Measurements from ENCODE around the gene COL16A1.
A peak's percentile ranks its signal among the peaks of the same experiment; 100 is the strongest.

The COL16A1 gene

DNA sequence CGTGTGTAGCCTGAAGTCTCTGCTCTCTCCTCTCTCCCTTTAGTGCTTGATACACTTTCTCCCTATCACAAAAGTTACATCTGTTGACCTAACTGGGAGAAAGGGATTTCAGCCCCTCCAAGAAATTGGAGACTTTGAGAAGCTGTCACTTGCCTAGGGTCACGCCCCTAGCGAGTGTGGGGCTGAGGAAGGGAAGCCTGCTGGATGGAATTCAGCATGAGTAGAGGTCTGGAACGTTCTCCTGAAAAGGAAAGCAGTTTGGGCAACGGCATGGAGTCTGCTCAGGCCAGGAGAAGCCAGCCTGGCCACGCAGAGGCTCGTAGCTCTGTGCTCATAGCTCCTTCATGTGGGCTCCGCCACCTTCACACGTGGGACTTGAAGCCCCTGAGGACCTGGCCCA, 22.4 kb downstream of the COL16A1 start:
- DNase-seq: no peak

DNA sequence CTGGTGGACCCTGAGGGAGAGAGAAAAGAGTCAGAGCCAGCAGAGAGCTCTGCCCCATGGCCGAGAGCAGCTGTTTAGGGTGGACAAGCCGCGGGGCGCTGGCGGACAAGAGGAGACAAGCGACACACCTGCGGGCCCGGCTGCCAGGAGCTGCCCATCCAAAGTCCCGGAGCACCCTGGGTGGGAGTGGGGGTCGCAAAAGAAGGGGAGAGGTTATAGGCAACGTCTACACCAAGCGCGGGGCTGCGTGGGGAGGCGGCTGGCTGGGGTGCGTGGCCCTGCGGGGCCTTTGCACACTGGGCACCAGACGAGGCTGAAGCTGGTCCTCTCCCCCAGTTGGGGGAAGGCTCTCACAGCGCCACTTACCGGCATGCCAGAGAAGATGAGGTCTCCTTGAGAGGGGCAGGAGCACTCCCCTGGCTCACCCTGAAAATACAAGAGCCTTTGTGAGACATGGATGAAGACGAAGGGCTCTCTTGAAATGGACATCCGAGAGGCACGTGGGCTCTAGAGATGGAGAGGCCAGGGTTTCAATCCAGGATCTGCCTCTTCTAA, 24.1 kb downstream of the COL16A1 start:
- DNase-seq: no peak

DNA sequence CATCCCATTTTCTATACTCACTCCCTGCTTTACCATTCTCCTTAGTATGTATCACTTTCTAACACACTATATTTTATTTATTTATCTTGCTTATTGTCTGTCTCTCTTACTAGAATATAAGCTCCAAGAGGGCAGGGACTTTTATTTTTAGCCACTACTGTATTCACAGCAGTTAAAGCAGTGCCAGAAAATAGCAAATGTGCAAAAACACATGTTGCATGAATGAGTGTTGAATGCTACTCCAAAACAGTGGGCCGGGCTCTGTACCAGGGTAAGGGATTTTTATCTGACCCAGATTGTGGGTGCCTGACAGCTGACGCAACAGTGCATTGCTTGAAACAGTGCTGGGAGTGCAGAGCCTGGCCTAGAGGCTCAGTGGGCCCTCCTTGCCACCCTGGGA, 24.7 kb downstream of the COL16A1 start:
- DNase-seq: no peak

DNA sequence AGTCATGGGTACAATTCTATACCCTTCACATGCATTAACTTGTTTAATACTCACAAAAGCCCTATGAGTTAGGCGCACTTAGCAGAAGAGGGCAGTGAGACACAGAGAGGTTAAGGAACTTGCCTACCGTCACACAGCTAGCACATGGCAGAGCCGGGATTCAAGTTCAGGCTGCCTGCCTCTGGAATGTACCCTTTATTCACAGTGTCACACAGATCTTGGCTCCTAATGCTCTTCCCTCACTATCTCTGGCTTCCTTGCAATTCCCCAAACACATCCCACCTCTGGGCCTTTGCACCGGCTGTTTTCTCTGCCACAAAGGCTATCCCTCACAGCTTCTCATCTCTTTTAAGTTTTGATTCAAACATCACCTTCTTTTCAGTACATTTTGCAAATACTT, 25.1 kb downstream of the COL16A1 start:
- no peak for DNase-seq

DNA sequence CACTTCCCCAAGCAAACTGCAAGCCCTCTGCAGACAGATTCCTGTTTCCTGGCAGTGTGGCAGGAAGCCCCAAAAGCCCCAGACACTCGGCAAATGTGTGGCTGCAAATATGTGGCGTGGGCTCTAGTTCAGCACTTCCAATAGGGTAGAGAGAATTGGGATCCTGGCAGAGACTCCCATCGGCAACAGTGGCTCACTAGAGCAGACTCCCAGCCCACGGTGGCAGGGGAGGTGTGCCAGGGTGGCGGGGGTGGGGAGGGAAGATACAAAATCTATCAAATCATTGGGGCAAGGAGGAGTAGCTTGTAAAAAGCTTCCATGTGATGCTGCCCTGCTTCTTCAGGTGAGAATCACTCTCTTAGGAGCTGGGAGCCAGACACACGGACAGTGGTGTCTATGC, 25.9 kb downstream of the COL16A1 start:
- DNase-seq: no peak

DNA sequence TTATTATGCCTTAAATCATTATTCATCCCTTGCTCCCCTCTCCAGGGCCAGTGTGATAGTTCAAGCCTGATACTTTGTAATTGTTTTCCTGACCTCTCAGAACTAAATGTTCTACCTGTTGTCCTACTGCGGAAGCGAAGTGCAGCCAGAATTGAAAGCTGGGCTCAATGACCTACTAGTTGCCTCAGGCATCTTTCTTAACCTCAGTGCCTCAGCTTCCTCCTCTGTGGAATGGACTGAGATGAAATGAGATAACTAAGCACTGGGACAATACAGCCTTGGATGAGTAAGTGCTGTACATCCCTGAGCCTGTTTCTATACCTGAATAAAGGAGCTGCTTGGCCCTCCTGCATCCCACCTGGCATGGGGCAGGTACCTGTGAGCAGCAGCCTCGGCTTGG, 26.4 kb downstream of the COL16A1 start:
- DNase-seq: no peak

DNA sequence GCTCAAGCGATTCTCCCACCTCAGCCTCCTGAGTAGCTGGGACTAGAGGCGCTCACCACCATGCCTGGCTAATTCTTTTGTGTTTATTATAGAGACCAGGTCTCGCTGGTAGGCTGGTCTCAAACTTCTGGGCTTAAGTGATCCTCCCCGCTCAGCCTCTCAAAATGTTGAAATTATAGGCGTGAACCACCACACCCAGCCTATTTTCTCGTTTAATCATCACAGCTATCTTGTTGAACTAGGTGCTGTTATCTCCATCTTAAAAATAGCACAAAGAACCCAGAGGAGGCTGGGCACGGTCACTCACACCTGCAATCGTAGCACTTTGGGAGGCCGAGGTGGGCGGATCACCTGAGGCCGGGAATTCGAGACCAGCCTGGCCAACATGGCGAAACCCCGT, 28.1 kb downstream of the COL16A1 start:
- no peak for DNase-seq

DNA sequence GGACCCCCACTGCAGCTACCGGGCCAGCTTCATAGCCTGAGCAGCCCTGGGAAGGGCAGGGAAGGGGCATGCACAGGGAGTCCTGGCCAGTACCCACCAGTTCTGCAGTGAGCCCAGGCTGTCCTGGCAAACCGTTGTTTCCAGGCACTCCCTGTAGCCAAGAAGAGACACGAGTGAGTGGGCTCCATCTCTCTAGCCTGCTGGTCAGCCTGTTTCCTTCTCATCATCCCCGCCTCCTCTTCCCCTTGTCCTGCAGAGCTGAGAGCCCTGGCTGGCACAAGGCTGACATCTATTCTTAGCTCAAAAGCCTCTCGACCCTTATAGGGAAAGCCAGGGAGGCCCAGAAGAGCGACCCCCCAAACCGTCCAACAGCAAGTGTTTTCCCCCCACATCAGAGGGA, 28.7 kb downstream of the COL16A1 start:
- DNase-seq: no peak

DNA sequence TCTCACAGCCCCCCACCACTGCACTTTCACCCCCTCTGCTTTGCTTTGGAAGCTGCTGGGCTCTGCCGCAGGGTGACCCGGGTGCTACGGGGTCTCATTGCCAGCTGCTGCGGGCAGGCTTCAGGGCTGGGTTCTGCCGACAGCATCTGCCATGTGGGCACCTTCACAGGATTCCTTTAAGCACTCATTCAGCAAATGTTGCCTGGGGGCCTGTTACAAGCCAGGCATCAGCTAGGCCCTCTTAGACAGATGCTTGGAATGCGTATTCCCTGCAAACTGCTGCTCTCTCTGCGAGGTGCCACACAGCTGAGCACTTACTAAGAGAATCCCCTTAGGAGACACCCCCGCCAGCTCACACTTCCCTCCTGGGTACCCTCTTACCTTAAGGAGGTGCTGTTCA, 29.2 kb downstream of the COL16A1 start:
- no peak for DNase-seq

DNA sequence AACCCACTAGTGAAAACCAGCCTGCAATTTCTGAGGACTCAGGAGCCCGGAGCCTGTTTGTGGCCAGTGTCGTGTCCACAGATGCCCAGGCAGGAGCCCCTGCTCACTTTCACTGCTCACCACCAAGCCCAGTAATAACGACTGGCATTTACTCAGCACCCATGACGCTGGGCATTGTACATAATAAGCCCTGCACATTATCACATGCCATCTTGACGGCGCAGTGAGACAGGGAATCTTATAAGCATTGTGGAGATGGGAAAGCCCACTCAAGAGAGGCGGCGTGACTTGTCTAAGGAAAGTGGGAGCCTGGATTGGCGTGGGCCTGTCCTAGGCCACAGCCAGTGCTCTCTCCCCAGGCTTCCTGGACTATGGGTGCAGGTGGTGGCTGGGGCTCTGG, 30.4 kb downstream of the COL16A1 start:
- no peak for DNase-seq

DNA sequence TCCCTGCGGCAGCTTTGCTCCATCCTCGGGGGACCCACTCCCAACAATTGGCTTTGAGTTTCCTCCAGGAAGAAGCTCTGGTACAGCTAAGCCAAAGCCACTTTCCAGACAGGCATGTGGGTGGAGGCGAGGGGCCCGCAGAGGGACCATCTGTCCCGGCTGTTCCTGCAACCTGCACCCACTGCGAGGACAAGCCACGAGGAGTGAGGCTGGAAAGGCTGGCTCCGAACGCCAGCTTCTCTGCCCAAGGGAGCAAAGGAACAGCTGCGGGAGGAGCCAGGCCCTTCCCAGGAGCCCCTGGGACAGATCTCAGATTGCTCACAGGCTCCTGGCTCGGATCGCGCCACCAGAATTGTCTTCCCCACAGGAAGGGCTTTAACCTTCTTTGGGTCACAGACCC, 30.8 kb downstream of the COL16A1 start:
- DNase-seq: no peak

DNA sequence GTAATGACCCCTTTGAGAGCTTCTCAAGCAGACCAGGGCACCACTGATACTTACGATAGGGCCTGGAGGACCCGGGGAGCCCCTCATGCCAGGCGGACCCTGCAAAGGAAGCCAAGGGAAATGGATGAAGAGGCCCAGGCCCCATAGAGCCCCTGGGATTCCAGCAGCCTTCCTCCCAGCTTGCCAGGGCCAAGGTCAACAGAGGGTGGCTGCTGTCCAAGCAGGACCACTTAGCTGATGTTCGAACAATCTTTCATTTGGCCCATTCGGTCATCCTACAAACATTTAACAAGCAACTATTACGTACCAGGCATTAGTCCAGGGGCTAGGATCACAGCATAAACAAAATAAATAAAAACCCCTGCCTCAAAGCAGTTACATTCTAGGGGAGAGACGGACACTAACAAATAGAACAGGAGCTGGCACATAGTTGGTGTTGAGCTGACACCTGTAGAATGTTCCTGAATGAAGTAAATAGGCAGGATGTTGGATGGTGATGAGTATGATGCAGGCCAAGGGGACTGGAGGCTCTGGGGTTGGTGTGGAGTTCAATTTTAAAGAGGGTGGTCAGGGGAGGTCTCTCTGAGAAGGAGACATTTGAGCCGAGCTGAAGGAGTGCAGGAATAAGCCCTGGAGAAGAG, 32.1 kb downstream of the COL16A1 start:
- no peak for DNase-seq

DNA sequence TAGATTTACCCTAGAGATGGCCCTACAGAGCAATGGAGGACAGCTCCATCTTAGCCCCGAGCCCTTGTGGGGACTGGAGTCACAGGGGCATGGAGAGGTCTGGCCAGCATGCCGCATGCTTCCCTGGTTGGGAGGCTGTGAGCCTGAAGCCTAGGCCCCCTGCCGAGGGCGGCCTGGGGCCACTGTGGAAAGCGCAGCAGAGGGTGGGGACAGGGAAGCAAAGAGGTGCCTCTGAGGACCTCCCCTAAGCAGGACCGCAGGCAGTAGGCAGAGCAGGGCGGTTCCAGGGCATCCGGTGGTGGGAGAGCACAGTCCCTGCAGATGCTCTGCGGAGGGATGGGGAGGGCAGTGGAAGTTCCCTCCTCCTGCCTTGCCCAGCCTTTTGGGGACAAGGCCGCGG, 32.7 kb downstream of the COL16A1 start:
- DNase-seq: no peak

DNA sequence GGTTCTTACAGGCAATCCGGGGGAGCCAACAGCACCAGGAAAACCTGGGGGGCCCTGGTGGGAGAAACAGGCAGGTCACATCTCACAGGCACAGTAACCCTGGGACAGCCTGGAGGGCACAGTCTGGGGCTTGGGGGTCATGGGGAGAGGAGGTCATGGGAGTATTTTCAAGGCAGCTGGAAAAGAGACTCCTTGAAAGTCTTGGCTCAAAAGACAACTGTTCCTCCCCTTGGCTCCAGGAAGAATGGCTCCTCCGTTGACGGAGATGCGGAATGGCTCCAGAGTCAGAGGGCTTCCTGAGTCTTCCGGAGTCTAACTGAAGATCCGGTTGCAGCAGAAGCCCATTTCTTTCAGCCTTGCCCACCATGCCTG, 33.2 kb downstream of the COL16A1 start:
- no peak for DNase-seq

DNA sequence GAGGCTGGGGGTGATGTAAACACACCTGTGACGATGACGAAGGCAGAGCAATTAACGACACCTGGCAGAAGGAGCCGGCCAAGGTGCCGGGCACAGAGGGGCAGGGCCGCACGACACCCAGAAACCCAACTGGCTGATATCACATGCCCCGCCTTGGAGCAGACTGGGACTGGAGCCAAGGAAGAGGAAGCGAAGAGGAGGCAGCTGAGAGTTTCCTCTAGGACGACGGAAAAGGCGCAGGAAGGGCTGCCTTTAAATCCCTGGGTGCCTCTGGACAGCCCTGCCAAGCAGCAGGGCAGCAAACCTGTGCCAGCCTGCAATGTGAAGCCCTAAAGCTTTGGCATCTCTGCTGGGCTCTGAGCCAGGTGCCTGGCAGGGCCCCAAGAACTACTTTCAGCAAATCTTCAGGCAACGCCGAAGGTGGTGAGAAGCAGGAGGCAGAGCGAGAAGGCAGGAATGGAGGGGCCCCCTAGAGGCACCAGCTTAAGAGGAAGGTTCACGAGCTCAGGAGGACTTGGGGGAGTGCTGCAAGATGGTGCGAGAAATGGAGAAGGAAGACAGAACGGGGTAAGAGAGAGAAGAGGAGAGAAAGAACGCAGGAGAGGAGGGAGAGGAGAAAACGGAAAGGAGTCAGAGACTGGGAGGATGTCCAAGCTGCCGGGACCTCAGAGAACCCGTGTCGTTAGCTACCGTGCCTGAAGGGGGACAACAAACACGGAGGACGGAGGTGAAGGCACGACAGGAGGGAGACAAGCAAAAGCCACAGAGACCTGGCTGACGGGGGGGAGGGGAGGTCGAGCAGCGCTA, 33.8 kb downstream of the COL16A1 start:
- DNase-seq: peak; percentile 88 to 94

DNA sequence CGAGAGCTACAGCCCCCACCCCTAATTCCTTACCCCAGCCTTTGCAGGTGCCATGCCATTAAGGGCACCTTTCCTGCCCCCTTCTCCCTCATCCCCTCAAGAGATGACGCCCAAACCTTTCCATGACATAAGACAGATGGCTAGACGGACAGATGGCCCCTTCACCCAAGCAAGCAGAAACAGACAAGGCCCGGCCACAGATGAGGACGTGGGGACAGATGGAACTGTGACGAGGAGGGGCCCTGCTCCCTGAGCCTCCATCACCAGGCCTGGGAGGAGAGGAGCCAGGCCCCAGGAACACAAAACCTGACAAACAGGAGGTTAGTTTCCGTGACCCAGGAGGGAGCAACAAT, 34.4 kb downstream of the COL16A1 start:
- DNase-seq: no peak

DNA sequence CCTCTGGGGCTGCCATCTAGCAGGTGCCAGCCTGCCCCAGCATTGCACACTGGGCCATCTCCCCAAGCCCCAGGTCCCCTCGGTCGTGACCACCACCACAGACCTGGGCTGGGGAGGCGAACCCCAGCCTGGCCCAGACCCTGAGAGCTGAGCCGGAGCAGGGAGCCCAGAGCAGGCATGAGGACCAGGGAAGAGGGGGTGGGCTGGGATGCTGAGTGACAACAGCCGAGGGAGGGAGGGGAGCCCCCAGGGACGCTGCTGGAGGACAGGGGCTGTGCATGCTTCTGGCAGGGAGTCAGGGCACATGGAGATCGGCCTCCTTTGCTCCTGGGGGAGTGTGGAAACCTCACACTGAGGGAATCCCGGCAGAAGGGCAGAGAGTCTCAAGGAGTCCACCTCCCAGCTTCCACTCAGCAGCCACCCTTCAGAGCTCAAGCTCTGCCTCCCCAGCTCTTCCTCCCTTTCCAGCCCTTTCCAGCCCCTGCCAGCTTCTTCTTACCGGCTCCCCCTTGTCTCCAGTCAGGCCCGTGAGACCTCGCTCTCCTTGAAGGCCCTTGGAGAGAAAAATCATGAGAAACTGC, 35.4 kb downstream of the COL16A1 start:
- no peak for DNase-seq

DNA sequence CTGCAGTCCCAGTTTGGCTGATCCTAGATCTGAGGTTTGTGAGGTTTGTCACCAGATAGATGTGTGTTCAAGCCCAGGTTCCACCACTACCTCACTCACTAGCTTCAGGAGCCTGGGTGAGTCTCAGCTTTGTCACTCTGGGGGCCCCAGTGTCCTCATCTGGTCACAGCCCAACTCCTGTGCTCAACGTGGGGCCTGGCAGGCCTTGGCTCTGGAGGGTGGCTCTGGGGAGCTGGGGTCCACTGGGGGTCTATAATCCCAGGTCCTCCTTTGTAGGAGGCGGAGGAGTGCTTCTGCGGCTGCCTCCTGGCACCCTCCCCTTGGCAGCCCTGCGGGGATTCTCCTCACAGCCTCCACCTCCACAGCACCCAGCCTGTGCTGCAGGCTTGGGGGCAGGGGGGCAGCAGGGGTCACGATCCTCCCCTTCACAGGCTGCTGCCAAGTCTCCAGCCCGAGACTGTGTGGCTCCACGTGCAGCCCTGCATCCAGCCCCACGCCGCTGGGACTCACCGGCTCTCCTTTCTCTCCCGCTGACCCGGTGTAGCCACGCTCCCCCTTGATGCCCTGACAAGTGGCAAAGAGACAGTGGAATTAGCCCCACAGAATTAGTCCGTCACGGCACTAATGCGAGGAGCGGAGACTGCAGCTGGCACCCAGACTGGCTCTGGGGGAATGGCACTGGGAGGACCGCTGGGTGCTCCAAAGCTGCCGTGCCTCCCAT, 36.6 kb downstream of the COL16A1 start:
- no peak for DNase-seq

DNA sequence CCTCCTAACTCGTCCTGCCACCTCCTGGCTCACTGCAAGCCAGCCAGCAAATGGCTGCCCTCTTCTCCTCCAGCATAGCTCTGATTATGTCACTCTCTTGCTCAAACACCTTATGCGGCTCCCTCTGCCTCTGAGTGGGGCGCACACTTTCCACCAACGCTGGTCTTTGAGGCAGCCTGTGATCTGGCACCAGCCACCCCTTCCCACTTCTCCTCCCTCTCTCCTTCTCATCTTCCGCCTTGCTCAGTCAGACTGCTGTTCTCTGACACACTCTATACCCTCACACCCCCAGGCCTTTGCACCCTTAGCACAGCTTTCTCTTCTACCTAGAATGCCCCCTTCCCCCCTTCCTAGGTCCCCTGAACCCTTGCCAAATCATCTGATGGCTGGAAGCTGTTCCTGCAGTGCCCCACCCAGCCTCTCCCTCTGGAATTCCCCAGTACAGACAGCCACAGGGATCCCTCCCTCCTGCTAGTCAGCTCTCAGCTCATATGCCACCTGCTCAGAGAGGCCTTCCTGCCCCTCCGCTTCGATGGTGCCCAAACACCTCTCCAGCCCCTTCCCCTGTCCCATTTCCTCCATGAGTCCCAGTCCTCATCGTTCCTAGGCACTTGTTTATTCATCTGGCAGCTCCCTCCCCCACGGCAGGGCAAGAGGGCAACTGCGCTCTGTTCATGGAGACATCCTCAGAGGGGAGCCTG, 37.4 kb downstream of the COL16A1 start:
- DNase-seq: peak in 1 of 2 experiments; percentile 20

DNA sequence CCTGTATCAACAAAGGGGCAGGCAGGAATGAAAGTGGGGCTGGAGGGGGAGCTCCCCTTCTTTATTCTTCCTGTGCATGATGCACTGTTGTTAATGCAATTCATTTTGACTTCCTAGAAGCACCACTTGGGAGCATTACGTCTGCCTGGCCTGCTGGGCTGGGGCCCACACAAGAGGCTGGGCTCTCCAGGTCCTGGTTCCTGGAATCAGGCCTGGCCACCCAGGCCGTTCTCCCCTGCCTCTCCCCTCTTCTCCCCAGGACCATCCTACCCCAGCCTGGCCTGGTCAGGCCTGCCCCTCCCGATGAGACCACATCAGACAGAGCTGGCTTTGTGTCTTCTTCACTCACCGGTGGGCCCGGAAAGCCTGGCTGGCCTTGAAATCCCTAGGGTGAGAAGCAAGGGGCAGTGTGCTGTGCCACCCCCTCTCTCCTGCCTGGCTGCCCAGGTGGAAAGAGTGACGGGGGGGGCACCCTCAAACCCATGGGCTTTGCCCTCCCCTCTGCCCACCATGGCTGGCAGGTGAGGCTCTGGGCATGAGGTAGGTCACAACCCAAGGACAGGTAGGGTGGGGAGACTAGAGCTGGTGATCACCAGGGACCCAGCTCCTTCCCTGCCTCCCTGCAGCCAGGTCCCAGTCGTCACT, 38.5 kb downstream of the COL16A1 start:
- no peak for DNase-seq

DNA sequence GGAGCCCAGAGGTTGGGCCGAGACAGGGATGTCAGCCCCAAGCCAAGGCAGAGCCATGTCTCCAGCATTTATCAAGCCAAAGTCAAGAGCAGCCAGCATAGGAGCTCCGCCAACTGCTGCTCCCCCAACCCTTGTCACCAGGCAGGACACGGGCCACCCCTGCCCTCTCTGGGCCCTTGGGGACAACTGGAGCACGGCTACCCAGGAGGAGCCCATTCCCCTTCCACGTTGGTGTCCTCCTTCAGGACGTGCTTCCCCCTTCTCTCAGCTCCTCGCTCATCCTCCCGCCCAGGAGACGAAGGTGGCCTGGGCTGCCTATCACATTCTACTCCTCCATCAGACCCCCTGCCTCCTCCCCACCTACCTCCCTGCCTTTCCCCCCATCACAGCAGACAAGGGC, 39.3 kb downstream of the COL16A1 start:
- DNase-seq: no peak
